GM12873 (cell line): Measurements from ENCODE around the gene NUDCD2.

Experiments
- TF ChIP-seq, protein P1 (sequence below): IDR thresholded peaks from 2 replicates; pipeline ENCODE4 v1.5.1; 2012; ENCODE audit warnings: low read depth, mild to moderate bottlenecking, moderate library complexity, low read length, control low read depth; ENCODE audit not compliant: insufficient read depth; ENCODE audit errors: missing control alignments

The NUDCD2 gene

DNA sequence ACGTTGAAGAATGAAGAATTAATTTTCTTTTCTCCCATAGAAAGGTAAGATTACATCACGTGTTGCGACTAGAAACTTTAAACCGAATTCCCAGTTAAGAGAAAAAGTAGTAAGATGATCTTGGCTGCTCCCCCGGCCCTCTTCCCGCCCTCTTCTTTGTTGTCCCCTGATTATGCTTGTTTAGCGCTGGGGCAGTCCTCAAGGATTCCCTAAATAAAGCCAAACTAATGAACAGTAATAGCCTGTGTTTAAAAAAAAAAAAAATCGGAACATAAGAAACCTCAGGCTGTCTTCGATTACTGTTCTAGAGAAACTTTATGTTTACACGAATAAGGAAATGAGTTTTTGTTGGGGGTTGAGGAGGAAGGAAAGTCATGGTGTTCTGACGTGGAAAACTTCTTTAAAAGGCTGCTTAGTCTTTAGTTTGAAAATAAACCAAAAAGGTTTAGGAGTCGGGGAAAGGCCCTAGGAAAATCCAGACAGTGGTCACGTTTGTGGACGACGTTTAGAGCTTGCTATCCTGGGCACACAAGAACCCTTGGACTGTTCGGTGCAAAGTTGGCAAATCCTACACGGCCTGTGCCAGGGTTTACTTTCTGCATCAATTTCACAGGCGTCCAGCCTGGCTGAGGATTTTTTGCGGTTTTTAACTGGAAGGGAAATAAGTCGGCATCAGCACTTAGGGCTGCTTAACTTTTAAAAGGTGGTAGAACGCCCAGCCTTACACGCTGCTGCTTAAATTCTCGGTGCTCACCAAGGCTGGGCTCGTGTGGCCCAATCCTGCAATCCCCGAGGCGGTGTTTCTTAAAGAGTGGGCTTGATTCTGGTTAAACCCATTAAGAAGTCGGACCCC lies 44.4 kb upstream of the NUDCD2 start:
- TF ChIP-seq, protein P1, sequence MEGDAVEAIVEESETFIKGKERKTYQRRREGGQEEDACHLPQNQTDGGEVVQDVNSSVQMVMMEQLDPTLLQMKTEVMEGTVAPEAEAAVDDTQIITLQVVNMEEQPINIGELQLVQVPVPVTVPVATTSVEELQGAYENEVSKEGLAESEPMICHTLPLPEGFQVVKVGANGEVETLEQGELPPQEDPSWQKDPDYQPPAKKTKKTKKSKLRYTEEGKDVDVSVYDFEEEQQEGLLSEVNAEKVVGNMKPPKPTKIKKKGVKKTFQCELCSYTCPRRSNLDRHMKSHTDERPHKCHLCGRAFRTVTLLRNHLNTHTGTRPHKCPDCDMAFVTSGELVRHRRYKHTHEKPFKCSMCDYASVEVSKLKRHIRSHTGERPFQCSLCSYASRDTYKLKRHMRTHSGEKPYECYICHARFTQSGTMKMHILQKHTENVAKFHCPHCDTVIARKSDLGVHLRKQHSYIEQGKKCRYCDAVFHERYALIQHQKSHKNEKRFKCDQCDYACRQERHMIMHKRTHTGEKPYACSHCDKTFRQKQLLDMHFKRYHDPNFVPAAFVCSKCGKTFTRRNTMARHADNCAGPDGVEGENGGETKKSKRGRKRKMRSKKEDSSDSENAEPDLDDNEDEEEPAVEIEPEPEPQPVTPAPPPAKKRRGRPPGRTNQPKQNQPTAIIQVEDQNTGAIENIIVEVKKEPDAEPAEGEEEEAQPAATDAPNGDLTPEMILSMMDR: no peak

DNA sequence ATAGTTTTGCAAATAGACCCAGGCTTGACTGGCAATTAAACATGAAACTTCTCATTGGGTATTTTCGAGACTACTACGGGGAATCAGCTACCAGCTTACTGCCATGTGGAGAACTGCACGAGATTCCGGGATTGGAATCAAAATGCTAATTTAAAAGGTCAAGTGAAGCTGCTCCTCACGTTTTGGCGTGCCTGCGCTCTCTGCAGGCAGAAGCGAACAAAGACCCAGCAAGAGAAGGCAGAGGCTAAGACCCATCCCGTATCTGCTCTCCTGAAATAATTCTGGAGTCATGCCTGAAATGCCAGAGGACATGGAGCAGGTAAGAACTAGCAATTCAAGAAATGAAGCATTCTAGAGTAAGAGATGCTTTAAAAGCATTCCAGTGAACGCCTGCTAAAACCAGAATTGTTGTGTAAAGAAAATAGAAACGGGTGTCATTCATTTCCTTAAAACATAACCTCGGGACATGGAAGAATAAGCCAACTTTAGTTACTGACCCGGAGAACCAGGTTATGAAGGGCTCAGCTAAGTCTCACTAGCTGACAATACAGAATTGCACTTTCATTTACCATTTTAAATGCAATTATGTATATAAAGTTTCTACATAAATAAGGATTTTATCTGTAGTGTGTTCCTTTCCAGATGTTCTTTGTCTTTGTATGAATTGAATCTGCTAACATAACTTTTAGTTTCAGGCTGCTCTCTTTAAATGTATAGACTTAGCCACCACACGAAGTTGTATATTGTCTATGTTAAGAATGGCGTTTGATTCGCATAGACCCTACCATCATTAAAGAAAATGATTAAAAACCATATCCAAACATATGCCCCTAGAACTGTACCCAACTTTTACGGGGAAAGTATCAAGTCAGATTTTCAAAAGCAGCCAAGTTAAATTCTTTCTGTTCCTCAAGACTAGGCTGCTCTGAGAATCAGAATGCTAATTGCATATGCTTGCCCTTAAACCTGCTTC lies 43.5 kb upstream of the NUDCD2 start:
- TF ChIP-seq, protein P1: peak; percentile 55

DNA sequence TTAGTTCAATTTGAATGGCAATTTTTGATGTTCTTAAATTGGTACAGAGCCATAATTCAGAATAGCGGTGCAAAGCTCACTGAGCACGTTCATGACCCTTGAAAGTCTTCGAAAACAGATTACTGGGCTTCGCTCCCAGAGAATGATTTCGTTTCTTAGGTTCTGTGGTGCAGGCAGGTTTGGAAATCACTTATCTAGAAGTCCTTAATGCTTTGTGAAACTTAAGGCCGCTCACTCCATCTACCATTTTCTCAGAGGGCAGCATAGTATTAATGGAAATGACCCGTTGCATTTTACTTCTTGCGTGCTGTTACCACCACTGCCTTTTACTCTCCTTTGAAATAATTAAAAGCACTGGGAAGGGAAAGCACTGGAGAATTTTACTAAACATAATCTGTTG lies 42.6 kb upstream of the NUDCD2 start:
- TF ChIP-seq, protein P1: no peak

DNA sequence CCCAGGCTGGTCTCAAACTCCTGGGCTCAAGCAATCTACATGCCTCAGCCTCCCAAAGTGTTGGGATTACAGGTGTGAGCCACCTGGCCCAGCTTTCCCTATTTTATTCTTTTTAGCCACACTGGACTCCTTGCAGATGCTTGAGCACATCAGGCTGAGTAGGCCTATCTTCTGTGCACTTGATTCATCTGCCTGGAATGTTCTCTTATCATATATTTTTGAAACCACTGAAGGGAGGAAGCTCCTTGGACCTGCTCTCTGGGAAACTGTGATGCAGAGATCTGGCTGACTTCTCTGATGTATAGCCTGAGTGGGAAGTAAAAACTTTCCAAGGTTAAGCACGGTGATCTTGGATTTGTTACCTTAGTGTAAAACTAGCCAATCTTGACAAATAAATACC lies 39.0 kb upstream of the NUDCD2 start:
- TF ChIP-seq, protein P1: no peak

DNA sequence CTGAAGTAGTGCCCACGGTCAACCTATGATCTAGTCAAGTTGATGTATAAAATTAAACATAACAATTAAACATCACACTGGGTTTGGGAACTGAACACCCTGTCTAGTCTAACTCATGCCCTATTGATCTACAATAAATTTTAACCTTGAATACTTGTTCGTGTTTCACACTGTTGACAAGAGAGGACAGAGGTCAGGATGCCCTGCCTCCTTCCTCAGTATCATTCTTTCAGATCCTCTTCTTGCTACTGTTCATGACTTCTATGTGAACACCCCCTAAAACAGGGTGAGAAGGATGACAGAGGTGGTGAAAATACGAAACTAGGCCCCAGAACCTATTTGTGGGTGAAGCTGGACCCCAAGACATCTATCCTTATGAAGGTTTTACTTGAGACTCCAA lies 37.4 kb upstream of the NUDCD2 start:
- TF ChIP-seq, protein P1: no peak

DNA sequence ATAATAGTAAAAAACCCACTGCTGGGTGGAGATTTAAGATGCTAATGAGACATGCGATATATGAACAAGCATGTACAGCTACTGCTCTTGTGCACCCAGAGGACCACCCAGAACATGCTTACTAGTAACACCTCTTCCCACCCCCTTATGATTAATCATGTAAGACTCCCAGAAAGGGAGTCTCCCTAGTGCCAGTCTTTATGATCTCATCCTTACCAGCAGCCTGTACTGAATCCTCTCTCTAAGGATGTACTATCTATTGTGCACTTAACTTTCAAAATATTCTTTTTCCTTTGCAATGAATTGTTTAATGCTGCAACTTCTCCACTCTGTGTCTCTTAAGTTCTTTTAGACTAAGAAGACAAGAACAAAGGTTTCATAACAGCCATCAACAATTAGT lies 36.4 kb upstream of the NUDCD2 start:
- TF ChIP-seq, protein P1: no peak

DNA sequence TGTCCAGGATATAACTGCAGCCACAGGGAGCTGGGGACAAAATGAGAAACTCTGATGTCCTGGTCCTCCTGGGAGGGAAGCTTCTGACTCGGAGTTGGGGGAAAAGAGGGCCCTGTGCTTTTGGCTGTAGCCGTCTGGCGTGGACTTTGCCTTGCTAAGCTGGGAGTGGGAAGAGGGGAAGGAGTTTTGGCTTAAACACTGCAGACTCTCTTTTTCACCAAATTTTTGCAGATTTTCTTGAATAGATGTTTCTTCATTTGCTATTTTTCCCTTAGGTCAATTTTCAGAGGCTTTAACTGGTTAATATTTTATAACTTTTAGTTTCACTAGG lies 29.8 kb upstream of the NUDCD2 start:
- TF ChIP-seq, protein P1: no peak
